Epithelial cell of prostate (primary cell): ENCODE measurements around the gene ZCCHC24.

Experiments
- DNase-seq: peaks from one replicate; pipeline ENCODE4 v3.0.0-alpha.2; 2011; ENCODE audit warnings: low read depth, low spot score
- H3K27ac ChIP-seq: fragments of 450-650 bp; 2 replicates; pipeline ENCODE4 v1.5.1; 2017; ENCODE audit warnings: mild to moderate bottlenecking

ZCCHC24 gene

GRCh38 chr10:79376751-79377556, 68.5 kb downstream of the ZCCHC24 start:
- DNase-seq, result no peak
- no peak overlapping the region for H3K27ac ChIP-seq

GRCh38 chr10:79376078-79376628, 69.3 kb downstream of the ZCCHC24 start:
- DNase-seq, result no peak
- no peak overlapping the region for H3K27ac ChIP-seq

- DNase-seq, result no peak
- no peak overlapping the region for H3K27ac ChIP-seq
These were observed 69.9 kb downstream of the ZCCHC24 start for GRCh38 chr10:79375321-79376077.

GRCh38 chr10:79374312-79375191, 70.9 kb downstream of the ZCCHC24 start:
- no peak for DNase-seq
- H3K27ac ChIP-seq, result no peak overlapping the region

- no peak overlapping the region for H3K27ac ChIP-seq
- no peak for DNase-seq
These were observed 72.6 kb downstream of the ZCCHC24 start for GRCh38 chr10:79372871-79373270.

GRCh38 chr10:79367426-79368189, 77.8 kb downstream of the ZCCHC24 start:
- no peak for DNase-seq
- no peak overlapping the region for H3K27ac ChIP-seq

- no peak overlapping the region for H3K27ac ChIP-seq
- DNase-seq, result no peak
These were observed 83.6 kb downstream of the ZCCHC24 start for GRCh38 chr10:79361726-79362397.

GRCh38 chr10:79360499-79361342, 84.7 kb downstream of the ZCCHC24 start:
- no peak overlapping the region for H3K27ac ChIP-seq
- no peak for DNase-seq

- no peak for DNase-seq
- H3K27ac ChIP-seq, result no peak overlapping the region
These were observed 85.5 kb downstream of the ZCCHC24 start for GRCh38 chr10:79359816-79360498.

GRCh38 chr10:79358811-79359210, 86.6 kb downstream of the ZCCHC24 start:
- no peak for DNase-seq
- H3K27ac ChIP-seq, result no peak overlapping the region

- DNase-seq, result no peak
- H3K27ac ChIP-seq, result no peak overlapping the region
These were observed 88.2 kb downstream of the ZCCHC24 start for GRCh38 chr10:79357180-79357579.

GRCh38 chr10:79356104-79356503, 89.3 kb downstream of the ZCCHC24 start:
- DNase-seq, result no peak
- H3K27ac ChIP-seq, result no peak overlapping the region

GRCh38 chr10:79355420-79356017, 89.9 kb downstream of the ZCCHC24 start:
- H3K27ac ChIP-seq, result no peak overlapping the region
- DNase-seq, result no peak

GRCh38 chr10:79354615-79355014, 90.8 kb downstream of the ZCCHC24 start:
- DNase-seq, result no peak
- no peak overlapping the region for H3K27ac ChIP-seq

- no peak for DNase-seq
- no peak overlapping the region for H3K27ac ChIP-seq
These were observed 91.3 kb downstream of the ZCCHC24 start for GRCh38 chr10:79354141-79354540.

- H3K27ac ChIP-seq, result no peak overlapping the region
- DNase-seq, result no peak
These were observed 91.7 kb downstream of the ZCCHC24 start for GRCh38 chr10:79353726-79354125.

GRCh38 chr10:79353000-79353406, 92.4 kb downstream of the ZCCHC24 start:
- DNase-seq, result no peak

More at GRCh38 chr10:79353000-79353406, 92.4 kb downstream of the ZCCHC24 start:
- H3K27ac ChIP-seq, result no peak overlapping the region
